Daoy (cell line): Measurements from ENCODE around the gene MMP24OS. TPM values are rescaled to one million over a fixed set of nuclear protein-coding genes. Genes with fewer than 3 reads are reported as not detected.
"Not testable (repeated sequence)": the region's sequence is repeated elsewhere in the genome, so short reads cannot be mapped to it uniquely, and the experiment has no call there.

Source experiments
- DNase-seq: peaks from one replicate; pipeline ENCODE4 v3.0.0-alpha.2; 2015; ENCODE audit warnings: low read depth
- total RNA-seq: library from RNA; depleted of rRNA; stranded (reverse); fragments of >200 nt; shearing (Covaris generic); gene quantifications from 2 replicates; pipeline ENCODE4 v1.2.3, GENCODE V29; 2014; rRNA removed

The MMP24OS gene
- total RNA-seq: 1.1 and 2.2 TPM in 2 replicates

GRCh38 chr20:35277531-35278395, at the start of gene MMP24OS:
MMP24OS (minus strand) TSS chr20:35278122; CDS start chr20:35277929, 193 bp downstream.
- peak; percentile 94 for DNase-seq

- DNase-seq: no peak
Measured at GRCh38 chr20:35327074-35327976, 49.4 kb upstream of the MMP24OS start.

- DNase-seq: no peak
Measured at GRCh38 chr20:35326740-35327073, 48.8 kb upstream of the MMP24OS start.

GRCh38 chr20:35326021-35326739, 48.3 kb upstream of the MMP24OS start:
- DNase-seq: no peak

DNA sequence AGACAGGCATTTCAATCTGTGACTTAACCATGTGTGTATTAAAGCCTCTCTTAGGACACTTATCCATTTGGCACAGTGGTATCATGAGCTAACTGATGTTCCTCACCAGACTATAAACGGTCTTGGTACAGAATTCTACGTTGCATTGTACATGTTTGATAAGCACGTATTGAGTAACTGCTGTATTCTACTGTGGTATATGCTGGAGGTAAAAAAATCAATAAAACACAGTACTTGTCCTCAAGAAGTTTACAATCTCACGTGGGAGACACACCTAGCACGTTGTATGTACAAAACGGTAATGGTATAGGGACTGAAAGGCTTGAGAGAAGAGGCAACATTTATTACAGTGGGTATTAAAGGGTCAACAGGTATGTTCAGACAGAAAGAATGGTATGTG, 47.5 kb upstream of the MMP24OS start:
- DNase-seq: no peak

- DNase-seq: peak; percentile 91
Measured at GRCh38 chr20:35320396-35321126, 42.6 kb upstream of the MMP24OS start.

DNA sequence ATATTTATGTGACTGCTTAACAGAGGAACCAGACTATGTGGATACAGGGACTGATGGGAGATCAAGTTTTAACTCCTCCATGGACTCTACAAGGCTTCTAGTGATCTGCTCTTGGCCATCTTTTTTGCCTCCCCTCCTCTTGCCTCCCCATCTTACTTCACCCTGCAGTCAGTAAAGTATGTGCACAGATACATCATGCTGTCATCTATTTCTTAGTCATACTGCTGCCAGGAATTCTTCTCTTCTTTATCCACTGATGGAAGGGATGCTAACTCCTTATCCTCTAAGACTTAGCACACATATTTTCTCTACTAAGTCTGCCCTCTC, 41.9 kb upstream of the MMP24OS start:
- DNase-seq: peak; percentile 65

DNA sequence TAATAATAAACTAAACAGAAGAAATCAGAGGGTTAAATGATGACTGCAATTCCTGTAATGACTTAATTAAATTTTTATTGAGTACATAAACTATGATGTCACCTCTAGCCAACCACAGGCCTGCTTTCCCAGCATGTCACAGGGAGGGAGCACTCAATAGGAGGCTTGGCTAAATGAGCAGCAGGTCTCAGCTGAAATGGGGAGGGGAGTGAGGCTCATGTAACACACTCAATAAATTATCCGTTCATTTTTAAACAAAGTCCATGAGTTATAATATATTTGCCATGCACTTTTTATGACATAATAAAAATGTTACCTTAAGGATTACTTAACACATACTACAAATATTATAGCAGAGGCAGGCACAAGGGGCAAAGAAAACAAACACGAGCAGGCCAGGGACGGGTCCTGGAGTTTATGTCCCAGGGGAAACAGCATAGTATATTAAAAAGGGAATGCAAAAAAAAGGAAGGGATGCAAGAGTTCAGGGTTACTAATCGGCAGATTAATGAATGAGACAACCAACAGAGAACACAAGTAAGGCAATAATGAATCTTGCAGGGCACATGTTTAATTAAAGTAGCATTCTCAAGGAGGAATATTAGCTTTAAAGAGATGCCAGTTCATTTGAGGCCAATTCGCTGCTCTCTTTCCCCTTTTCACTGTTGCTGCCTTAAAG, 41.4 kb upstream of the MMP24OS start:
- peak; percentile 81 for DNase-seq

DNA sequence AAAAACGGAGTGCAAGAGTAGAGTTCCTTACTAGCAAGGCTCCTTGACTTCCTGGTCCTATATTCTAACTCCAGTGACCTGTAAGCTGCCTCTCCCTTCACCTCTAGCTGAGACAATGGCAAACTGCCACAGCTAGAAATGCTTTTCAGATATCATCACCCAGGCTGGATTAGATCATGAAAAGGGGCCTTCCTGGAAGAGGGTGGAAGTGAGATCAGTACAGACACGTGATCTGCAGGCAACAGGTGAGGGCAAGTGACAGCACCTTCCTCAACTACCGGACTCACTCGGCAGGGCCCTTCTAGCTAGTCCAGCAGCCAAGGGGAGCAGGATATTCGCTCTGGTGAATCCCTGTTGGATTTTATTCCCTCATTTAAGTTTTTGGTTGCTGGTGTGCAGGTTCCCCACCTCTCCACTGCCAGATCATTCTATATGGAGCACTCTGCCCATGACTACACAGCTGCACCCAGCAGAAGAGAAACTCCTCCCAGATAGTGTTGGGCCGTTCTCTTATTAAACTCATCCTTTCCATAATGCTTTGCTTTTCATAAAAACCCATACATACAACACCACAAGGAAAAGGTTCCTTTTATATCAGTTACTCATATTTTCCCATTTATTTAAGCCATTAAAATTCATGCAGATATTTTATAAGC, 40.7 kb upstream of the MMP24OS start:
- DNase-seq: peak; percentile 93

DNA sequence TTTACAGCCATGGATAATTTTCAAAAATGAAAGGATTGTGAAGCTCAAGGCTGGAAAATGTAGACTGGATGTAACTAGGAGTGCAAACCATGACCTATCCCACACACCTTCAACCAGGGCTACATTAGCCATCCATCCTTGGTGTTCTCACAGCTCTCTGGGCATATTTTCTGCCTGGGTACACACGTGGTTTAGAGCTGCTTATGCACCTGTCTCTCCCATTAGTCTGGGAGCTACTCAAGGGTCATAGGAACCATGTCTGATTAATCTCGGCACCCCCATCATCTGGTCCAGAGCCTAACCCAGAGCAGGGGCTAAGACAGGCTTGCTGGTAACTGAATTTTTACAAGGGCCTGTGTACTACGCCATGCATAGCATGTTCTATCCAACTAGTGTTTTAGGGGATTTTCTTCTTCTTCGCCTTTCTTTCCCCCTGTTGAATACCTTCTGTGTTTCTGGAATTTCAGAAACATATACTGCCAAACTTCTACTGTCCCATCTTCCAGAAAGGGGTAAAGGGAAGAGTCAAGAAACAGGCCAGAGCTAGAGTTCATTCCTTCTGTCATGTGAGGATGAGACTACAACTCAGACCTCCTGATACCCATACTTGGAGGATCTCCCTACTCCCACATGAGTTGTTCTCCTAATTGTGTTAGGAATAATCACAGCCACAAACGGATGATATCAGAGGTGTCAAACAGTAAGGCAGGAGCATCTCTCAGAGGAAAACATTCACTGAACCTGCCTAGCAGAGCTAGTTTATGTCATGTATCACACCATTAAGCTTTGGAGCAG, 39.7 kb upstream of the MMP24OS start:
- DNase-seq: no peak

DNA sequence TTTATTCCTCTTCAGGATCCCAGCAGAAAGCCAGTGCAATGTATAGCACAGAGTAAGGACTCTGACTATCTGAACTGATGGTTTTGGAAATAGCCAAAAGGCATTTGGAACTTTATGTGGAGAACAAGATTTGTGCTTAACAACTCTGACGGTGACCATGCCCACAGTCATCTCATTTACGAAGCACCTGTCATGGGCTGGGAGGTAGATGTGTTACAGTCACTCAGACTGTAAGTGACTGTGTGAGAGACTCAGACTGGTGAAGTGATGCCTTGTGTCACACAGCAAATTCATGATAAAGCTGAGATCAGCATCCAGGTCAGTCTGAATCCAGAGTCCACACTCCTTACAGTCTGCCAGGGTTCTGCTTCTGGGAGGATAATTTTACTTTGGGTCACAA, 38.2 kb upstream of the MMP24OS start:
- no peak for DNase-seq

DNA sequence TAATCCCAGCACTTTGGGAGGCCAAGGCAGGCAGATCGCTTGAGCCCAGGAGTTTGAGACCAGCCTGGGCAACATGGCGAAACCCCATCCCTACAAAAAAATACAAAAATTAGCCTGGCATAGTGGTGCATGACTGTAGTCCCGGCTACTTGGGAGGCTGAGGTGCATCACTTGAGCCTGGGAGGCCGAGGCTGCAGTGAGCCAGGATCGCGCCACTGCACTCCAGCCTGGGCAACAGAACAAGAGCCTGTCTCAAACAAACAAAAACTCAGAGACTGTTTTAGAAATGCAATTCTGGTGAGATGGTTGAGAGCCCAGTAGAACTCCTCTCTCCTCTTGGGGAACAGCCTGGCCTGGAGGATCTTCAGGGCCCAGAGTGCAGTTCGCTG, 37.7 kb upstream of the MMP24OS start:
- DNase-seq: not testable (repeated sequence)

DNA sequence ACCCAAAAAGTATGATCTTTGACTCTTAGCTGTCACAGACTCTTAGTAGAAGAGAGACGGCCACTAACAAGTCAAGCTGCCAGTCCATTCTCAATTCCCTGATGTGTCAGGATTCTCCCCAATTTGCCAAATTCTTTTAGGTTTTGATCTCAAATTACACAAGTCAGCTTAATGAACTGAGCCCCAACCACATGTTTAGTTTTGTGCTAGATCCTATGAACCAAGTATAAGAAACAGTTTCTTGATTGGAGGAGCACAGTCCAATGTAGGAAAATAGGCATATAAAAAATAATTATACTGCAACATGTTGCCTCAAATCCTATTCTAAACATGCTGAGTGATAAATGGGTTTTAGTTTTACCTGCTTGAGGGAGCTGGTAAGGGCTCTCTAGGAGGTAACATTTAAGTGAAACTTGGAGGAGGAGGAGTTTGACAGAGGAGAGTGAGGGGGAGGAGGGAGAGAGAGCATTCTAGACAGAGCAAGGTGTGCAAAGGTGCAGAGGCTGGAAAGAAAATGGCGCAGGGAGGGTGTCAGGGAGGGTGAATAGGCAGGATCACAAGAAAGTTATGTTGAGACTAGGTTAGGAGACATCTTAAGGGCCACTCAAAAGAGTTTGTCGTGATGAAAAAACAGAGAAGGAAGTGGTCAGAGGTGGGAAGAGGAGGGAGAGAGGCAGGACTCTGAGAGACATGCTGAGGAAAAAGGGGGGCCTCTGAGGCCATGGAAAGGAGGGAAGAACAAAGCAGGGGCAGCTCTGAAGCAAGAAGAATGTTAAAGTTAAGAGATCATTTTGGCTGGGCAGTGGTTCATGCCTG, 37.1 kb upstream of the MMP24OS start:
- peak; percentile 48 for DNase-seq

DNA sequence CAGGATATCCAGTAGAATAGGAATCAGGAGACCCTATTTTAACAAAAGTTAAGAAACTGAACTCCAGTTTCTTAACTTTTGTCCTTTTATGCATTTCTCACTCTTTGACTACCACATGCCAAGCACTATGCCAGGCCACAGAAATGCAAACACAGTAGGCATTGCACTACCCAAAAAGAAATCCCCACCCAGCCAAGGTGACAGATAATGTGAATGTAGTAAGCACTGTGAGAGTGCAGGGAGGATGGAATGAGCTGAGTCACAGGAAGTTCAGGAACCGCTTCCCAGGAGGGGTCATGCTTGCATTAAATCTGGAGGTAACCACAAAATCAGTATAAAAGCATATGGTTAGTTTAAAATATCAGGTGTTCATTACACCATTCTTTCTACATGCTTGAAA, 34.4 kb upstream of the MMP24OS start:
- peak; percentile 97 for DNase-seq

DNA sequence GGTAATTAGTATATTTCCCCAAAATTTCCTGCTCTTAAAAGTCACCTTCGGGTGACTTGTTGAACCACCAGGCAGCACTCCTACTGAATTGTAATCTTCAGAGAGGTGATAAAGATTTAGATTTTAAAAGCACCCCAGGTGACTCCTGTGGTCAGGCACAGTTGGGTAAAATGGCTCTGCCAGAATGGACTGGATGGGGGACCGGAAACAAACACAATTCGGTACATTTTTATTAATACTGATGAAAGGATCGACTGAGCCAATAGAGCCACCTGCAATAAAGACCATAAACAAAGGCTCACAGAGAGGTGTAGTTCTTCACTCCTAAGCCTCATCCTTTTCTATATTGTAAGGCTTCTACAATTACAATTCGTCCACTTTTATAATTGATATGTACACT, 33.9 kb upstream of the MMP24OS start:
- peak; percentile 23 for DNase-seq

GRCh38 chr20:35311409-35311808, 33.5 kb upstream of the MMP24OS start:
- DNase-seq: peak; percentile 87

DNA sequence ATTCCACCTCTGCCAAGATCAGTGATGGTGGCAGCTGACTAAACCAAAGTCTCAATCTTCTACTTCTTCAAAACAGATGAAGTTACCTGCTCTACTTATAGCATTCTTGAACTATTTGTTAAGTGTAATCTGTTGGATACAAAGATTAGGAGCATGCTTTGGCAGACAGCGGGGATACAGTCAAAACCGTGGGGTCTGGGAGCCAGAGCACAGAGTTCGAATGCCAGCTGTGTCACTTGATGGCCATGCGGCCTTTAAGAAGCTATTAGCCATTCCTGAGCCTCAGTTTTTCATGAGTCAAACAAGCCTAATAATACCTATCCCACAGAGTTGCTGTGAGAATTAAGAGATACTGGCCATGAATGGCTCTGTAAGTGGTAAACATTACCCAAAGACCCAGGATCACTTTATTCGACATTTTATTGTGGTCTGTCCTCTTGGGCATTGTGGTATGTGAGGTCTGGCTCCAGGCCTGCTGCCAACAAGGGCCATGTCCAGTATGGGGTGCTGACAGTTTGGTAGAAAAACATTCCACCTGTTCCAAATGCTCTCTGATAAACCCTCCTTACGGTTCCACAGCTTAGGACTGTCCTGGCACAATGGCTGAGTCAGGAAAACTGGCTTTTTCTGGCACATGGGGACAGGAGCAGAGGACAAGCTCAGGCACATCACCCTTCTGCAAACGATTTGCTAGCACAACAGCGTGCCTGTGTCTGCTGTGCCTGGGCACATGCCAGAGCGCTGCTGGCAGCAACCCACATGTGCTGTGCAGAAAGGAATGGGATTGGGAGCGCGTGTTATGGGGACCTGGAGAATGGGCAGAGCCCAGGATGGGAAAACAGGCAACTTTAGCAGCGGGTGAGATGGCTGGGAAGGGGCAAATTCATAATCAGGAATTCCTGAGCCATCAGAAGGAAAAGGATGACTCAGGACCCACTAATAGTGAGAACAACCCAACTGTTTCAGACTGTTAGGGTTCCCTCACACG, 30.0 kb upstream of the MMP24OS start:
- DNase-seq: peak; percentile 94
